ENCODE measurements around the gene ASPRV1. TPM values are rescaled to one million over a fixed set of nuclear protein-coding genes. Genes with fewer than 3 reads are reported as not detected.

The ASPRV1 gene
- total and polyA plus RNA-seq, 2 donors (not counting 3 experiments of a cell fraction or from before 2014, with no cell fraction given) = 0.15 to 0.22 TPM

- no peak for TF ChIP-seq POLR2AphosphoS5 (IDR thresholded peaks at IDR 0.05; ENCODE audit: insufficient read depth, low read depth, low read length)
- H3K27ac ChIP-seq (ENCODE audit: insufficient read depth, low read depth, low read length) = no peak overlapping the region
- ChIA-PET CTCF (interaction anchor here (1.2 to 5.3 kb wide), 5 partner anchors 11 to 126 kb away, joined by 4 to 19 read pairs (median 4); partner anchors contain the start of gene MXD1), POLR2A (no interaction called here)
- H3K36me3 ChIP-seq (ENCODE audit: control insufficient read depth in 2 of 2, extremely low read depth in 1 of 2, insufficient read depth in 2 of 2, low read length in 2 of 2) = peaks cover under 1 to 2% of the 10 kb centered on the region in 2 experiments
- no peaks in the 10 kb centered on the region for H3K9me3 ChIP-seq (replicated peaks; ENCODE audit: control insufficient read depth, insufficient read depth, low read length)
- no peaks in the 10 kb centered on the region for H4K20me1 ChIP-seq (replicated peaks; ENCODE audit: control insufficient read depth, extremely low read depth, insufficient read depth, low read length)
- H3K79me2 ChIP-seq (ENCODE audit: control insufficient read depth, insufficient read depth, low read length) = no peaks in the 10 kb centered on the region
- no peaks in the 10 kb centered on the region for H3K27me3 ChIP-seq (ENCODE audit: control insufficient read depth in 2 of 2, insufficient read depth in 2 of 2, low read length in 2 of 2)
- H3K9me1 ChIP-seq (replicated peaks; ENCODE audit: control insufficient read depth, extremely low read depth, insufficient read depth, low read length) = no peaks in the 10 kb centered on the region
- dilution Hi-C loops (cut with MboI; ENCODE audit: extremely low pct_ligation_motif_present, low sequenced_read_pairs) = no loop called here
- FAIRE-seq (no peak), DNase-seq (ENCODE audit: low read depth, low spot score) (no peak)
- H3K4me1 ChIP-seq (ENCODE audit: control insufficient read depth, extremely low read depth, insufficient read depth, low read length) = peaks cover 25% of the 10 kb centered on the region
- no peak overlapping the region for H3K4me2 ChIP-seq (ENCODE audit: insufficient read depth, low read length)
- no peak overlapping the region for H2AFZ ChIP-seq (ENCODE audit: low read depth, low read length)
- H3K9ac ChIP-seq (replicated peaks; ENCODE audit: extremely low read depth, insufficient read depth, low read length) = no peak overlapping the region
- intact Hi-C loops (cut with micrococcal nuclease) = loop anchor here (5.0 kb wide), 1 partner anchor 58 kb away; no protein-coding TSS in a partner anchor
- H3K4me3 ChIP-seq (replicated peaks in 1 of 3; ENCODE audit: insufficient read depth in 1 of 3, low read depth in 1 of 3, low read length in 3 of 3) = no peak overlapping the region
- no TSS peak for BruUV-seq (replicated peaks)
Observed at GRCh38 chr2:69944756-69945155, 16.7 kb downstream of the ASPRV1 start.

- ChIA-PET CTCF (interaction anchor here (1.9 to 5.3 kb wide), 3 partner anchors 10 to 127 kb away, joined by 4 to 19 read pairs (median 12); no protein-coding TSS in a partner anchor), POLR2A (no interaction called here)
- FAIRE-seq = peak; percentile 4
- no peak overlapping the region for H3K9ac ChIP-seq (replicated peaks; ENCODE audit: extremely low read depth, insufficient read depth, low read length)
- no peak overlapping the region for H3K27ac ChIP-seq (ENCODE audit: insufficient read depth, low read depth, low read length)
- H3K4me2 ChIP-seq (ENCODE audit: insufficient read depth, low read length) = no peak overlapping the region
- no peaks in the 10 kb centered on the region for H3K27me3 ChIP-seq (ENCODE audit: control insufficient read depth in 2 of 2, insufficient read depth in 2 of 2, low read length in 2 of 2)
- H3K36me3 ChIP-seq (ENCODE audit: control insufficient read depth in 2 of 2, extremely low read depth in 1 of 2, insufficient read depth in 2 of 2, low read length in 2 of 2) = peaks cover 2 to 3% of the 10 kb centered on the region in 2 experiments
- TF ChIP-seq CTCF (IDR thresholded peaks at IDR 0.05; ENCODE audit: extremely low read depth in 1 of 2, insufficient read depth in 1 of 2, low read depth in 1 of 2, low read length in 2 of 2) (no peak), MAX (IDR thresholded peaks at IDR 0.05; ENCODE audit: insufficient read depth, insufficient read length) (no peak), JUN (IDR thresholded peaks at IDR 0.05; ENCODE audit: borderline replicate concordance, insufficient read depth, insufficient read length, low read depth) (no peak), MYC (IDR thresholded peaks at IDR 0.05; ENCODE audit: low read depth, low read length) (no peak), FOS (IDR thresholded peaks at IDR 0.05; ENCODE audit: borderline replicate concordance, insufficient read depth, low read length) (no peak), GATA2 (IDR thresholded peaks at IDR 0.05; ENCODE audit: insufficient read depth, insufficient read length, low read depth, low read length) (no peak), POLR2AphosphoS5 (IDR thresholded peaks at IDR 0.05; ENCODE audit: insufficient read depth, low read depth, low read length) (no peak), EZH2 (IDR thresholded peaks at IDR 0.05; ENCODE audit: borderline replicate concordance, low read depth, low read length, severe bottlenecking) (no peak), POLR2A (IDR thresholded peaks at IDR 0.05; ENCODE audit: low read depth, low read length) (no peak)
- dilution Hi-C loops (cut with MboI; ENCODE audit: extremely low pct_ligation_motif_present, low sequenced_read_pairs) = no loop called here
- intact Hi-C loops (cut with micrococcal nuclease) = no loop called here
- DNase-seq (ENCODE audit: low read depth, low spot score) = no peak
- H3K79me2 ChIP-seq (ENCODE audit: control insufficient read depth, insufficient read depth, low read length) = no peaks in the 10 kb centered on the region
- H3K9me3 ChIP-seq (replicated peaks; ENCODE audit: control insufficient read depth, insufficient read depth, low read length) = no peaks in the 10 kb centered on the region
- H3K4me1 ChIP-seq (ENCODE audit: control insufficient read depth, extremely low read depth, insufficient read depth, low read length) = peaks cover 25% of the 10 kb centered on the region
- H2AFZ ChIP-seq (ENCODE audit: low read depth, low read length) = no peak overlapping the region
- H3K4me3 ChIP-seq (replicated peaks in 1 of 3; ENCODE audit: insufficient read depth in 1 of 3, low read depth in 1 of 3, low read length in 3 of 3) = no peak overlapping the region
- no TSS peak for BruUV-seq (replicated peaks)
- no peaks in the 10 kb centered on the region for H4K20me1 ChIP-seq (replicated peaks; ENCODE audit: control insufficient read depth, extremely low read depth, insufficient read depth, low read length)
- H3K9me1 ChIP-seq (replicated peaks; ENCODE audit: control insufficient read depth, extremely low read depth, insufficient read depth, low read length) = no peaks in the 10 kb centered on the region
Observed at GRCh38 chr2:69943843-69944525, 17.4 kb downstream of the ASPRV1 start.

All from endothelial cell of umbilical vein (primary cell).